Endodermal cell (in vitro differentiated cells): ENCODE measurements around the gene IL6ST. TPM values are rescaled to one million over a fixed set of nuclear protein-coding genes. Genes with fewer than 3 reads are reported as not detected.

Source experiments
- DNase-seq: peaks from one replicate; pipeline ENCODE4 v3.0.0-alpha.2; 2017
- H3K27ac ChIP-seq: 2 replicates; pipeline ENCODE4 v1.5.1; 2013; ENCODE audit warnings: mild to moderate bottlenecking, low read depth, low read length, moderate library complexity
- H3K27me3 ChIP-seq: 2 replicates; pipeline ENCODE4 v1.6.1; 2013; ENCODE audit warnings: mild to moderate bottlenecking, low read length, moderate library complexity; ENCODE audit not compliant: insufficient read depth, control insufficient read depth, poor library complexity, severe bottlenecking
- H3K36me3 ChIP-seq: 2 replicates; pipeline ENCODE4 v1.7.0; 2013; ENCODE audit warnings: mild to moderate bottlenecking, low read length, moderate library complexity; ENCODE audit not compliant: control insufficient read depth, insufficient read depth
- H3K4me1 ChIP-seq: one replicate; pipeline ENCODE4 v1.7.0; 2013; ENCODE audit warnings: low read length; ENCODE audit not compliant: control insufficient read depth, insufficient read depth
- H3K4me3 ChIP-seq: 2 replicates; pipeline ENCODE4 v1.5.1; 2013; ENCODE audit warnings: mild to moderate bottlenecking, low read length, moderate library complexity
- H3K9ac ChIP-seq: 2 replicates; pipeline ENCODE4 v1.6.1; 2013; ENCODE audit warnings: mild to moderate bottlenecking, low read length, moderate library complexity; ENCODE audit not compliant: poor library complexity, severe bottlenecking; ENCODE audit errors: extremely low read depth
- H3K9me3 ChIP-seq: 2 replicates; pipeline ENCODE4 v1.6.1; 2013; ENCODE audit warnings: mild to moderate bottlenecking, low read length, moderate library complexity; ENCODE audit not compliant: control insufficient read depth
- H3K27ac Mint-ChIP-seq: 2 replicates; pipeline ENCODE4 v1.8.0; 2020; ENCODE audit warnings: mixed read lengths
- H3K27me3 Mint-ChIP-seq: 2 replicates; pipeline ENCODE4 v1.8.0; 2021; ENCODE audit warnings: mild to moderate bottlenecking, mixed read lengths; ENCODE audit not compliant: insufficient read depth
- H3K36me3 Mint-ChIP-seq: 2 replicates; pipeline ENCODE4 v1.8.0; 2020; ENCODE audit warnings: low read depth, mixed read lengths
- H3K4me1 Mint-ChIP-seq: 2 replicates; pipeline ENCODE4 v1.8.0; 2020; ENCODE audit warnings: mixed read lengths
- H3K4me3 Mint-ChIP-seq: 2 replicates; pipeline ENCODE4 v1.8.0; 2020; ENCODE audit warnings: mild to moderate bottlenecking, moderate library complexity, mixed read lengths
- H3K9me3 Mint-ChIP-seq: 2 replicates; pipeline ENCODE4 v1.8.0; 2020; ENCODE audit warnings: mild to moderate bottlenecking, mixed read lengths
- WGBS, 2 experiments: methylation state at CpG; one replicate each; pipeline versions ENCODE4 v1.1.5 to v1.1.7; 2013; ENCODE audit warnings: missing lambda C conversion rate in 2 of 2, mixed read lengths in 1 of 2; ENCODE audit not compliant: insufficient coverage in 1 of 2, insufficient read length in 1 of 2; 5-methylcytosine and 5-hydroxymethylcytosine counted together
- total RNA-seq, 2 donors: library from RNA; stranded (reverse); fragmentation: NEBNext Ultra II Directional in 1 of 2; extraction: Animal tissue kit (Norgen Biotek cat#: 25700) in 1 of 2; gene quantifications; 2 replicates in 1 of 2; 3 replicates in 1 of 2; pipeline ENCODE4 v1.2.1, GENCODE V29; 2021
- TF ChIP-seq, protein P1 (sequence below): fragments of 200-600 bp; sonication (generic); conservative IDR thresholded peaks from 2 replicates; pipeline ENCODE4 v1.5.0; 2021; ENCODE audit warnings: antibody characterized with exemption, mild to moderate bottlenecking

The IL6ST gene
- total RNA-seq, 2 donors from 2014 or later: 26.3 to 30.4 TPM

DNA sequence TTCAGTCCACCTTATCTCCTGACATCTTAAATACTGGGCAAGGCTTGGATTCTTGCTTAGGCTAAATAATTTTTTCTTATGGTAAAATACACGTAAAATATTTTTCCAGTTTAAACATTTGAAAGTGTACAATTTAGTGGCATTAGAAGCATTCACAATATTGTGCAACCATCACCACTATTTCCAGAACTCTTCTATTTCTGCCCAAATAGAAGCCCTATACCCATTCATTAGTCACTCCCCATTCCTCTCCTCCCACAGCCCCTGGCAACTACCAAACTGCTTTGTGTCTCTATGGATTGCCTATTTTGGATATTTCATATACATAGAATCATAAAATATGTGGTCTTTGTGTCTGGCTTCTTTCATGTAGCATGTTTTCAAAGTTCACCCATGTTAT is 86.0 kb downstream of the IL6ST start:
- no peak overlapping the region for H3K27ac ChIP-seq
- TF ChIP-seq, protein P1, sequence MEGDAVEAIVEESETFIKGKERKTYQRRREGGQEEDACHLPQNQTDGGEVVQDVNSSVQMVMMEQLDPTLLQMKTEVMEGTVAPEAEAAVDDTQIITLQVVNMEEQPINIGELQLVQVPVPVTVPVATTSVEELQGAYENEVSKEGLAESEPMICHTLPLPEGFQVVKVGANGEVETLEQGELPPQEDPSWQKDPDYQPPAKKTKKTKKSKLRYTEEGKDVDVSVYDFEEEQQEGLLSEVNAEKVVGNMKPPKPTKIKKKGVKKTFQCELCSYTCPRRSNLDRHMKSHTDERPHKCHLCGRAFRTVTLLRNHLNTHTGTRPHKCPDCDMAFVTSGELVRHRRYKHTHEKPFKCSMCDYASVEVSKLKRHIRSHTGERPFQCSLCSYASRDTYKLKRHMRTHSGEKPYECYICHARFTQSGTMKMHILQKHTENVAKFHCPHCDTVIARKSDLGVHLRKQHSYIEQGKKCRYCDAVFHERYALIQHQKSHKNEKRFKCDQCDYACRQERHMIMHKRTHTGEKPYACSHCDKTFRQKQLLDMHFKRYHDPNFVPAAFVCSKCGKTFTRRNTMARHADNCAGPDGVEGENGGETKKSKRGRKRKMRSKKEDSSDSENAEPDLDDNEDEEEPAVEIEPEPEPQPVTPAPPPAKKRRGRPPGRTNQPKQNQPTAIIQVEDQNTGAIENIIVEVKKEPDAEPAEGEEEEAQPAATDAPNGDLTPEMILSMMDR: no peak
- Mint-ChIP-seq H3K27ac (no peak overlapping the region), H3K36me3 (no peaks in the 10 kb centered on the region), H3K4me3 (no peak overlapping the region), H3K27me3 (peaks cover 3% of the 10 kb centered on the region), H3K4me1 (peaks cover 5% of the 10 kb centered on the region), H3K9me3 (no peaks in the 10 kb centered on the region)
- H3K9ac ChIP-seq: no peak overlapping the region
- no peaks in the 10 kb centered on the region for H3K4me1 ChIP-seq
- DNase-seq: no peak
- no peaks in the 10 kb centered on the region for H3K27me3 ChIP-seq
- 86% methylated on average over 1 of the region's 1 CpG; no CpG with 5 or more reads in 1 of the 2 experiments for WGBS, 2 experiments
- H3K4me3 ChIP-seq: no peak overlapping the region
- no peaks in the 10 kb centered on the region for H3K9me3 ChIP-seq
- no peaks in the 10 kb centered on the region for H3K36me3 ChIP-seq

DNA sequence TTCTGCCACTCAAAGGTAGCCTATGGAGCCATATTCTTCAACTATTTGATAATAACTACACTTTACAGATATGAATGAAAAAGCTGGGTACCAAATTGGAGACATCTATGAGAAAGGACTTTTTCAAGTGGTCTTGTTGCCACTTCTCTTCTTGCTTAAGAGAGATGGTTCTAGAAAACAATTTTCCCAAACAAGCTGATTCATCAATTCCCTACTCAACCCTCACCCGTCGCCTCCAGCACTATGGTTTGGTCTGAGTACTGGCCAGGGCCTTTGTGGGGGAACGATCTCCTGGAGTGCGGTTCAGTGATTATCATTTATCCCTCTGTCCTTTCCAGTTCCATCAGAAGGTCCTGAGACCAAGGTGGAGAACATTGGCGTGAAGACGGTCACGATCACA is 86.8 kb downstream of the IL6ST start:
- H3K4me1 ChIP-seq: no peaks in the 10 kb centered on the region
- H3K4me3 ChIP-seq: no peak overlapping the region
- no peak for DNase-seq
- TF ChIP-seq, protein P1: no peak
- no peak overlapping the region for H3K27ac ChIP-seq
- 95% methylated on average over 7 of the region's 7 CpGs; no CpG with 5 or more reads in 1 of the 2 experiments for WGBS, 2 experiments
- H3K9me3 ChIP-seq: no peaks in the 10 kb centered on the region
- peaks cover 3% of the 10 kb centered on the region for H3K27me3 Mint-ChIP-seq
- H3K36me3 Mint-ChIP-seq: no peaks in the 10 kb centered on the region
- no peaks in the 10 kb centered on the region for H3K4me1 Mint-ChIP-seq
- no peaks in the 10 kb centered on the region for H3K9me3 Mint-ChIP-seq
- H3K27ac Mint-ChIP-seq: no peak overlapping the region
- H3K4me3 Mint-ChIP-seq: no peak overlapping the region
- no peaks in the 10 kb centered on the region for H3K27me3 ChIP-seq
- H3K36me3 ChIP-seq: no peaks in the 10 kb centered on the region
- H3K9ac ChIP-seq: no peak overlapping the region

DNA sequence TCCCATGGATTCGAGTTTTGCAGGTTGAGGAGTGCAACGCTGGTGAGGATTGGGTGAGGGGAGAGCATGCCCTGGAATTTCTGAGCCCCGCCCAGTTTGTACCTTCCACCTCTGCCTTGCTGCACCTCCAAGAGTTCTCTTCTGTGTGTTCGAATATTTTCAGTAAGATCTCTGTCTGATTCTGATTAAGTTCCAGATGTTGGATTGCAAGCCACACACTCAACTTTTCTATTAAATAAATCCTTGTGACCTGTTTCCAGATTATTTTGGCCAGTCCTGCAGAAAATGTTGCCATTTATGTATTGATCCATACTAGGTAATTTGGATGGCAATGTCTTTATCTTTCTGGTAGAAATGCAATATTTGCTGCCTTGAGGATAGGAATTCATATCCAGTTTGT is 89.5 kb downstream of the IL6ST start:
- no peaks in the 10 kb centered on the region for H3K4me1 Mint-ChIP-seq
- Histone ChIP-seq H3K4me1 (no peaks in the 10 kb centered on the region), H3K27ac (no peak overlapping the region), H3K36me3 (no peaks in the 10 kb centered on the region), H3K4me3 (no peak overlapping the region), H3K27me3 (no peaks in the 10 kb centered on the region), H3K9ac (no peak overlapping the region), H3K9me3 (no peaks in the 10 kb centered on the region)
- no peaks in the 10 kb centered on the region for H3K27me3 Mint-ChIP-seq
- H3K36me3 Mint-ChIP-seq: no peaks in the 10 kb centered on the region
- TF ChIP-seq, protein P1: no peak
- 94 to 100% methylated on average over 2 to 4 of the region's 4 CpGs for WGBS, 2 experiments
- no peaks in the 10 kb centered on the region for H3K9me3 Mint-ChIP-seq
- H3K27ac Mint-ChIP-seq: no peak overlapping the region
- no peak overlapping the region for H3K4me3 Mint-ChIP-seq
- DNase-seq: no peak
